ENCODE data around the gene PTPN7. TPM values are rescaled to one million over a fixed set of nuclear protein-coding genes. Genes with fewer than 3 reads are reported as not detected.

Gene PTPN7
- total and polyA plus RNA-seq, 2 donors (not counting 3 experiments of a cell fraction or from before 2014, with no cell fraction given): 0.86 to 1.8 TPM

- Histone ChIP-seq H3K27me3 (ENCODE audit: control insufficient read depth in 2 of 2, insufficient read depth in 2 of 2, low read length in 2 of 2) (no peaks in the 10 kb centered on the region), H3K4me3 (replicated peaks in 1 of 3; ENCODE audit: insufficient read depth in 1 of 3, low read depth in 1 of 3, low read length in 3 of 3) (no peak overlapping the region), H3K9me1 (replicated peaks; ENCODE audit: control insufficient read depth, extremely low read depth, insufficient read depth, low read length) (no peaks in the 10 kb centered on the region), H2AFZ (ENCODE audit: low read depth, low read length) (no peak overlapping the region), H3K9ac (replicated peaks; ENCODE audit: extremely low read depth, insufficient read depth, low read length) (no peak overlapping the region), H3K36me3 (ENCODE audit: control insufficient read depth in 2 of 2, extremely low read depth in 1 of 2, insufficient read depth in 2 of 2, low read length in 2 of 2) (no peaks in the 10 kb centered on the region), H3K4me1 (ENCODE audit: control insufficient read depth, extremely low read depth, insufficient read depth, low read length) (no peaks in the 10 kb centered on the region), H3K9me3 (replicated peaks; ENCODE audit: control insufficient read depth, insufficient read depth, low read length) (no peaks in the 10 kb centered on the region), H3K4me2 (ENCODE audit: insufficient read depth, low read length) (no peak overlapping the region), H4K20me1 (replicated peaks; ENCODE audit: control insufficient read depth, extremely low read depth, insufficient read depth, low read length) (no peaks in the 10 kb centered on the region), H3K79me2 (ENCODE audit: control insufficient read depth, insufficient read depth, low read length) (no peaks in the 10 kb centered on the region), H3K27ac (ENCODE audit: insufficient read depth, low read depth, low read length) (no peak overlapping the region)
- FAIRE-seq (no peak), DNase-seq (ENCODE audit: low read depth, low spot score) (no peak)
- intact Hi-C loops (cut with micrococcal nuclease): no loop called here
- TF ChIP-seq EZH2 (IDR thresholded peaks at IDR 0.05; ENCODE audit: borderline replicate concordance, low read depth, low read length, severe bottlenecking) (no peak), MYC (IDR thresholded peaks at IDR 0.05; ENCODE audit: low read depth, low read length) (no peak), JUN (IDR thresholded peaks at IDR 0.05; ENCODE audit: borderline replicate concordance, insufficient read depth, insufficient read length, low read depth) (no peak)
- CTCF ChIA-PET: interaction anchor here (0.6 to 1.3 kb wide), 2 partner anchors 50 to 65 kb away, joined by 3 read pairs; no protein-coding TSS in a partner anchor
- BruUV-seq (replicated peaks): no TSS peak
- dilution Hi-C loops (cut with MboI; ENCODE audit: extremely low pct_ligation_motif_present, low sequenced_read_pairs): no loop called here
- POLR2A ChIA-PET: no interaction called here
Measured at GRCh38 chr1:202171292-202172014, 11.1 kb upstream of the PTPN7 start.

DNA sequence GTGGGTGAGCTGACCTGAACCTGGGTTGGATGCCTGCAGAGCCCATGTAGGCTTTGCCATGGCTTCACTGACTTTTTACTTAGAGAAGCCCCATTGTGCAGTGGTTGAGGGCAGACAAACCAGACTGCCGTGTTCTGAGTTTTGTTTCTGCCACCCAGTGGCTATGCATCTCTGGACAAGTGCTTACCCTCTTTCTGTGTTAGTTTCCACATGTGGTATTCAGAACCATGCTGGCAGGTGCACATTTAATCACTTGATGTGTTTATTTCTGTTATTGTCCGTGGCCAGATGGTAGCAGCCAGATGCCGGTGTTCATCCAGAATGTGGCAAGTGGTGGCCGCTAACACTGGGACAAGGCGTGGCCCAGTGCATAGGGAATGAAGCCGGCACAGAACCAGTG is 10.3 kb upstream of the PTPN7 start:
- TF ChIP-seq FOS (IDR thresholded peaks at IDR 0.05; ENCODE audit: borderline replicate concordance, insufficient read depth, low read length) (no peak), JUN (IDR thresholded peaks at IDR 0.05; ENCODE audit: borderline replicate concordance, insufficient read depth, insufficient read length, low read depth) (no peak), POLR2A (IDR thresholded peaks at IDR 0.05; ENCODE audit: low read depth, low read length) (no peak), MAX (IDR thresholded peaks at IDR 0.05; ENCODE audit: insufficient read depth, insufficient read length) (no peak), CTCF (IDR thresholded peaks at IDR 0.05; ENCODE audit: extremely low read depth in 1 of 2, insufficient read depth in 1 of 2, low read depth in 1 of 2, low read length in 2 of 2) (no peak), EZH2 (IDR thresholded peaks at IDR 0.05; ENCODE audit: borderline replicate concordance, low read depth, low read length, severe bottlenecking) (no peak), MYC (IDR thresholded peaks at IDR 0.05; ENCODE audit: low read depth, low read length) (no peak)

More for the DNA sequence above, 10.3 kb upstream of the PTPN7 start:
- H3K4me3 ChIP-seq (replicated peaks in 1 of 3; ENCODE audit: insufficient read depth in 1 of 3, low read depth in 1 of 3, low read length in 3 of 3): no peak overlapping the region
- H3K4me1 ChIP-seq (ENCODE audit: control insufficient read depth, extremely low read depth, insufficient read depth, low read length): no peaks in the 10 kb centered on the region
- ChIA-PET POLR2A (no interaction called here), CTCF (interaction anchor here (1.0 to 1.3 kb wide), 2 partner anchors 16 to 65 kb away, joined by 3 to 4 read pairs; no protein-coding TSS in a partner anchor)
- no peak overlapping the region for H3K27ac ChIP-seq (ENCODE audit: insufficient read depth, low read depth, low read length)
- no peaks in the 10 kb centered on the region for H3K9me1 ChIP-seq (replicated peaks; ENCODE audit: control insufficient read depth, extremely low read depth, insufficient read depth, low read length)
- no peaks in the 10 kb centered on the region for H4K20me1 ChIP-seq (replicated peaks; ENCODE audit: control insufficient read depth, extremely low read depth, insufficient read depth, low read length)
- H3K27me3 ChIP-seq (ENCODE audit: control insufficient read depth in 2 of 2, insufficient read depth in 2 of 2, low read length in 2 of 2): no peaks in the 10 kb centered on the region
- no peaks in the 10 kb centered on the region for H3K9me3 ChIP-seq (replicated peaks; ENCODE audit: control insufficient read depth, insufficient read depth, low read length)
- dilution Hi-C loops (cut with MboI; ENCODE audit: extremely low pct_ligation_motif_present, low sequenced_read_pairs): no loop called here
- DNase-seq (ENCODE audit: low read depth, low spot score) (no peak), FAIRE-seq (no peak)
- no peaks in the 10 kb centered on the region for H3K79me2 ChIP-seq (ENCODE audit: control insufficient read depth, insufficient read depth, low read length)
- H3K36me3 ChIP-seq (ENCODE audit: control insufficient read depth in 2 of 2, extremely low read depth in 1 of 2, insufficient read depth in 2 of 2, low read length in 2 of 2): no peaks in the 10 kb centered on the region
- intact Hi-C loops (cut with micrococcal nuclease): no loop called here
- no peak overlapping the region for H3K9ac ChIP-seq (replicated peaks; ENCODE audit: extremely low read depth, insufficient read depth, low read length)
- H2AFZ ChIP-seq (ENCODE audit: low read depth, low read length): no peak overlapping the region
- no TSS peak for BruUV-seq (replicated peaks)
- H3K4me2 ChIP-seq (ENCODE audit: insufficient read depth, low read length): no peak overlapping the region

Data from endothelial cell of umbilical vein (primary cell).